Measurements from ENCODE around the gene BATF3.
"Not testable (repeated sequence)": the region's sequence is repeated elsewhere in the genome, so short reads cannot be mapped to it uniquely, and the experiment has no call there.

Gene BATF3

DNA sequence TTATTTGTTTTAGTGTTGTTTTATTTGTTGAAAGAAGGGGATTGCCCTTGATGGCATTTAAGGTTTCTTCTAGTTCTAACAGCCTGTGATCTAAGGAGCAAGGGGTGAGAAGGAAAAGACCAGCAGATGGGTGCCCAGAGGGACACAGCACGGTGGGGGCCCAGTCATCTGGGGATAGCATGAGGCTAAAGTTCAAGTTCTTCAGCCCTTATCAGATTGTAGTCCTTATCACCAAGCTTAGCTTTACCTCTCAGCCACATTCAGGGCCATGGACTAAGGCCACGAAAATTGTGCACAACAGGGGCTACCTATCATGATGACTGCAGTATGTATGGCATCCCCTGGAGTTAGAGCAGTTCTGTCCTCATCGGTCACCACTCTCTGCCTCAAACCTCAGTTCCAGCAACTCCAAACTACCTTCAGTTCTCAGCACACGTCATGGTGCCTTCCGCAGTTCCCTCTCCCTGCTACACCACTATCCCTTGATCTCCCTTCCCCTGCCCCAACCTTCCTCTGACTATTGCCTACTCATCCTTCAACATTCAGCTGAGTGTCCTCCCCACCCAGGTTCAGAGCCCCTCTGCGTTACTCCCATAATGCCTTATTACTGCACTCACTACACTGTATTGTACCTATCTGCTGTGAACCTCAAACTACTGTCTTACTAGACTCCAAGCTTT is 54.6 kb downstream of the BATF3 start:
- ATAC-seq, result no peak
- H3K4me1 Mint-ChIP-seq, result no peaks in the 10 kb centered on the region
- no peak overlapping the region for H3K27ac Mint-ChIP-seq
- H3K27me3 Mint-ChIP-seq, result no peaks in the 10 kb centered on the region
- no peak overlapping the region for H3K4me3 Mint-ChIP-seq
- peaks cover 2% of the 10 kb centered on the region for H3K9me3 Mint-ChIP-seq
- no peaks in the 10 kb centered on the region for H3K36me3 Mint-ChIP-seq

DNA sequence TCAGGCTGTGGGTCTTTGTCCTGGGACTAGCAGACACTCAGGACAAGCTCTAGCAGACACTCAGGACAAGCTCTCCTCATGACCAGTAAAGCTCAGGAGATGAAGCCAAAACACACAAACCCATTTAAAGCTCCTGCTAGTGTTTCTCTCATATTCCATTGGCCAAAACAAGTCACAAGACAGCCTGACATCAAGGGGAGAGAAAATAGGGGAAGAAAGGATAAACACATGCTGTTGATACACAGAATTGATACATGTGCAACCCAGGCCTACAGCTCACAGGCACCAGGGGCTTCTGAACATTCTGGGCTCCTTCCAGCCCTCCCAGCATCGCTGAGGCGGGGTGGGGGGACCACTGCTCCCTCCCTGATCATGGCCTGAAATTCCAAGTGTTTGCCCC is 55.8 kb downstream of the BATF3 start:
- Mint-ChIP-seq H3K4me1 (no peaks in the 10 kb centered on the region), H3K9me3 (peaks cover 6% of the 10 kb centered on the region), H3K4me3 (no peak overlapping the region), H3K27me3 (peaks cover 9% of the 10 kb centered on the region), H3K27ac (no peak overlapping the region), H3K36me3 (no peaks in the 10 kb centered on the region)
- ATAC-seq, result no peak

DNA sequence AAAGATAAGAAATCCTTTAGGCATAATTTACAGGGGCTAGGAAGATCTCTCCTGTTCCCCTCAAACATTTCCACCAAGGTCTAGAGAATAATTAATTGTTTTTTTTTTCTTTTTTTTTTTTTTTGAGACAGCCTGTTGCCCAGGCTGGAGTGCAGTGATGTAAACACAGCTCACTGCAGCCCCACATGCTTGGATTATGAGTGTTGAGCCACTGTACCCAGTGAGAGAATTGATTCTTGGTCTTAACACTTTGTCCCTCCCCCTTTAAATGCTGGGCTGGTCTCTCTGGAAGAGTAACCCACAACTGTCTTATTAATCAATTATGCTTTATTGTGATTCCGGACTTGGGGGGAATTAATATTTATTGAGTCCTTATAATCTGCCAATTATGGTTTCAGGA is 57.7 kb downstream of the BATF3 start:
- H3K27me3 Mint-ChIP-seq, result peaks cover 20% of the 10 kb centered on the region
- H3K4me3 Mint-ChIP-seq, result no peak overlapping the region
- no peaks in the 10 kb centered on the region for H3K4me1 Mint-ChIP-seq
- no peak overlapping the region for H3K27ac Mint-ChIP-seq
- ATAC-seq, result no peak
- H3K9me3 Mint-ChIP-seq, result peaks cover 6% of the 10 kb centered on the region
- H3K36me3 Mint-ChIP-seq, result no peaks in the 10 kb centered on the region

DNA sequence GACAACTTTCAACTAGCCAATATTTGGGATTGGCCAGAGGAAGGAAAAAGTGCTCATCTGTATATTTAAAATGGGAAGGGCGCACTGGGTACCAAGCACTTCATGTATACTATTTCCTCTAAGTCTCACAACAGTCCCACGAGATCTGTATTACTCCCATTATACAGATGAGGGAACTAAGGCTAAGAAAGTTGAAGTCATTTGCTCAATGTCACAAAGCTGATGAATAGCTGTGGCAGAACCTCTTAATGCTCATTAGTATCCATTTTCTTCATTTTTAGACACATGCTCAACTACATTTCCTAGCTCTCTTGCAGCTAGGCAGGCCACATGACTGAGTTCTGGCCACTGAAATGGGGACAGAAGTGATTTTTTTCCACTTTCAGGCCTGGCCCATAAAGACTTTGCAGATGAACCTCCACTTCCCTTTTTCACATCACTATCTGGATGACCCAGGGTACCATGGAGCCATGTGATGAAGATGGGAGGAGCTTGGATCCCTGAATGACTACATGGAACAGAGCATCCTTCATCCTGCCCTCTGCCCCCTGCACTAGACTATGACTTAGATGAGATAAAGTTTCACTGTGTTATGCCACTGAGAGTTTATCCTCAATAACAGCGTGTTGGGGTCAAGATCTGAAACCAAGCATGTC is 59.3 kb downstream of the BATF3 start:
- H3K9me3 Mint-ChIP-seq, result peaks cover 6% of the 10 kb centered on the region
- no peaks in the 10 kb centered on the region for H3K36me3 Mint-ChIP-seq
- H3K4me1 Mint-ChIP-seq, result peaks cover 12% of the 10 kb centered on the region
- peak; percentile 55 for ATAC-seq
- H3K27me3 Mint-ChIP-seq, result peaks cover 30% of the 10 kb centered on the region
- no peak overlapping the region for H3K27ac Mint-ChIP-seq
- H3K4me3 Mint-ChIP-seq, result no peak overlapping the region

DNA sequence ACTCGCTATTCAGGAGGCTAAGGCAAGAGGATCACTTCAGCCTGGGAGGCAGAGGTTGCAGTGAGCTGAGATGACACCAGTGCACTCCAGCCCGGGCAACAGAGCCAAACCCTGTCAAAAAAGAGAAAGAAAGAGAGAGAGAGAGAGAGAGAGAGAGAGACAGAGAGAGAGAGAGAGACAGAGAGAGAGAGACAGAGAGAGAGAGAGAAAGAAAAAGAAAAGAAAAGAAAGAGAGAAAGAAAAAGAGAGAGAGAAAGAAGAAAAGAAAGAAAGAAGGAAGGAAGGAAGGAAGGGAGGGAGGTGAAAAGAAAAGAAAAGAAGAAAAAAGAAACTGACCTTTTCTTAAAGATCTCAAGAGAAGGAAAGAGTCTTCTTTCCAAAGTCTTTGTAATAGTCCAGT is 60.1 kb downstream of the BATF3 start:
- H3K27ac Mint-ChIP-seq, ATAC-seq, H3K36me3 Mint-ChIP-seq, H3K9me3 Mint-ChIP-seq, H3K4me3 Mint-ChIP-seq: not testable (repeated sequence)
- peaks cover 30% of the 10 kb centered on the region for H3K27me3 Mint-ChIP-seq
- peaks cover 20% of the 10 kb centered on the region for H3K4me1 Mint-ChIP-seq

DNA sequence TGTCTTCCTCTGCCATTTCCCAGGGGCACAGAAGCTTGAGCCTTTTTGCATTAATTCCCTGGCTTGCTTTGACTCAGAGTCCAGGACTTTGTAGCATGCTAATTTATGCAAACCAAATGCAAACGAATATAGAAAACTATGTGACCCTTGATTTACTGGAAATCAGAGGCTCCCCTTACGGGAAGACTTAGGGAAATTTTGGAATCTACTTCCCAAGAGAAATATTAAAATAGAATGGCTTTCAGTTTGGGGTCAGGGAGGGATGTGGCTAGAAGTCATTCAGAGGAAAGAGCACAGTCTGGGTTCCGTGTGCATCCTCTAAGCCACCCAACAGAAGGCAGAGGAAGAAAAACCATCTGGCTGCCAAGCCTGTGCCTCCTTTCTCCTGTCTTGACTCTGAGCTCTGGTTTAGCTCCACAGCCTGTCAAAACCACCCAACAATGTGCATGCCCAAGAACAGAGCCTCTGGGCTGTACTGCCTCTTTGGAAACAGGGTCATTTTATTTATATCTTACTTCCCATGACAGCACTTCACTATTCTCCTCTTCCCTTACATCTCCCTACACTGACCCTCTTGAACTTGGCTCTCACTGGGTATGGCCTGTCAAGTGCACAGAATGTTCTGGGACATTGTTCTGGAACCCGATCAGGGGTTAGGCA is 61.0 kb downstream of the BATF3 start:
- Mint-ChIP-seq H3K9me3 (peaks cover 6% of the 10 kb centered on the region), H3K36me3 (no peaks in the 10 kb centered on the region), H3K27ac (no peak overlapping the region), H3K4me1 (peaks cover 20% of the 10 kb centered on the region), H3K4me3 (no peak overlapping the region), H3K27me3 (peaks cover 30% of the 10 kb centered on the region)
- no peak for ATAC-seq

DNA sequence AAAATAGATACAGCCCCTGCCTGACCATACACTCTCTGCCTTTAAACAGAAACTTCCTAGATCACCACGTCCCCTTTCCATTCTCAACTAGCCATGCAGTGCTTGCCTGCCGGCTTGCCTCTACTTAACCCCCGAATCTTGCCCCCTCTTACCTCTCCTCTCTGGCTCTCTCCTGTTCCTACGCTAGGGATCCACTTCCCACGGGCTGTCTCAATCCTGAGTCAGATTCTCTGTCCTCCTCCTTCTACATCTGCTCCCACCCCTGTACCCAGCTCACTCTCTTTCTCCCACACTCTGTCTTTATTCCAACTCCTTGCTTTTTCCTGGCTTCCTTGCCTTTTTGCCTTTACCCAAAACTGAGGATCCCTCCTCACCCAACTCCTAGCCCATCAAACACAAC is 61.7 kb downstream of the BATF3 start:
- Mint-ChIP-seq H3K4me1 (peaks cover 20% of the 10 kb centered on the region), H3K4me3 (no peak overlapping the region), H3K27me3 (peaks cover 30% of the 10 kb centered on the region), H3K36me3 (no peaks in the 10 kb centered on the region), H3K9me3 (peaks cover 6% of the 10 kb centered on the region), H3K27ac (no peak overlapping the region)
- no peak for ATAC-seq
